SK-N-SH treated with all-trans-retinoic acid at 6 μM for 48 hours (cell line): ENCODE measurements around the gene GRAMD2B.

Source experiments
- ATAC-seq: fragments of 200-7000 bp; cut with Tn5 transposase; 3 replicates; pipeline ENCODE4 v1.9.1; 2020; ENCODE audit warnings: mild to moderate bottlenecking, moderate library complexity
- ARNTL ChIP-seq: fragments of 450-650 bp; formaldehyde crosslinking; IDR thresholded peaks from 2 replicates; pipeline ENCODE4 v1.5.0; 2020; ENCODE audit warnings: low read depth, mild to moderate bottlenecking, moderate library complexity, borderline replicate concordance
- BACH2 ChIP-seq: fragments of 250-450 bp; sonication (Bioruptor Pico); IDR thresholded peaks from 2 replicates; pipeline ENCODE4 v1.9.0; 2021; ENCODE audit warnings: mild to moderate bottlenecking, borderline replicate concordance
- CSDC2 ChIP-seq: fragments of 250-450 bp; sonication (Bioruptor Pico); IDR thresholded peaks from 2 replicates; pipeline ENCODE4 v1.5.0; 2020; ENCODE audit warnings: mild to moderate bottlenecking, moderate library complexity
- ESRRG ChIP-seq: fragments of 250-450 bp; sonication (Bioruptor Pico); IDR thresholded peaks from 2 replicates; pipeline ENCODE4 v1.6.1; 2021; ENCODE audit warnings: mild to moderate bottlenecking
- GLIS3 ChIP-seq: fragments of 250-450 bp; sonication (Bioruptor Pico); IDR thresholded peaks from 2 replicates; pipeline ENCODE4 v1.5.0; 2020; ENCODE audit warnings: mild to moderate bottlenecking, moderate library complexity
- ISL1 ChIP-seq: fragments of 250-450 bp; sonication (Bioruptor Pico); IDR thresholded peaks from 2 replicates; pipeline ENCODE4 v2.1.2; 2022; ENCODE audit warnings: mild to moderate bottlenecking, moderate library complexity
- OSR1 ChIP-seq: fragments of 250-450 bp; sonication (Bioruptor Pico); IDR thresholded peaks from 2 replicates; pipeline ENCODE4 v1.8.0; 2022; ENCODE audit warnings: moderate library complexity, mild to moderate bottlenecking, inconsistent platforms
- PPARA ChIP-seq: fragments of 250-450 bp; sonication (Bioruptor Pico); IDR thresholded peaks from 2 replicates; pipeline ENCODE4 v1.5.0; 2020; ENCODE audit warnings: mild to moderate bottlenecking, borderline replicate concordance
- RARB ChIP-seq: fragments of 250-450 bp; sonication (Bioruptor Pico); IDR thresholded peaks from 2 replicates; pipeline ENCODE4 v1.8.0; 2021; ENCODE audit warnings: mild to moderate bottlenecking, moderate library complexity
- SNAI2 ChIP-seq: fragments of 250-450 bp; sonication (Bioruptor Pico); IDR thresholded peaks from 2 replicates; pipeline ENCODE4 v1.5.0; 2020; ENCODE audit warnings: mild to moderate bottlenecking, moderate library complexity
- TCF4 ChIP-seq: fragments of 250-450 bp; sonication (Bioruptor Pico); IDR thresholded peaks from 2 replicates; pipeline ENCODE4 v1.8.0; 2021; ENCODE audit warnings: mild to moderate bottlenecking, moderate library complexity, borderline replicate concordance
- TOX ChIP-seq: fragments of 250-450 bp; sonication (Bioruptor Pico); IDR thresholded peaks from 2 replicates; pipeline ENCODE4 v1.8.0; 2021; ENCODE audit warnings: mild to moderate bottlenecking, moderate library complexity, borderline replicate concordance
- ZC3H10 ChIP-seq: fragments of 250-450 bp; sonication (Bioruptor Pico); IDR thresholded peaks from 2 replicates; pipeline ENCODE4 v1.5.1; 2021; ENCODE audit warnings: mild to moderate bottlenecking, moderate library complexity
- ZFP3 ChIP-seq: fragments of 250-450 bp; sonication (Bioruptor Pico); IDR thresholded peaks from 2 replicates; pipeline ENCODE4 v1.5.0; 2020; ENCODE audit warnings: mild to moderate bottlenecking, moderate library complexity
- ZNF565 ChIP-seq: fragments of 450-650 bp; formaldehyde crosslinking; conservative IDR thresholded peaks from 2 replicates; pipeline ENCODE4 v1.5.0; 2020; ENCODE audit warnings: low read depth, mild to moderate bottlenecking, moderate library complexity
- ZNF70 ChIP-seq: fragments of 450-650 bp; formaldehyde crosslinking; IDR thresholded peaks from 2 replicates; pipeline ENCODE4 v1.5.0; 2020; ENCODE audit warnings: mild to moderate bottlenecking, moderate library complexity
- ZNF8 ChIP-seq: fragments of 450-650 bp; formaldehyde crosslinking; IDR thresholded peaks from 2 replicates; pipeline ENCODE4 v1.5.0; 2020; ENCODE audit warnings: mild to moderate bottlenecking, moderate library complexity
- TF ChIP-seq, protein P1 (sequence below): fragments of 250-450 bp; sonication (Bioruptor Pico); IDR thresholded peaks from 2 replicates; pipeline ENCODE4 v1.8.0; 2020; ENCODE audit warnings: mild to moderate bottlenecking, moderate library complexity, borderline replicate concordance
- TF ChIP-seq, protein P2 (sequence below): fragments of 250-450 bp; sonication (Bioruptor Pico); IDR thresholded peaks from 2 replicates; pipeline ENCODE4 v1.8.0; 2021; ENCODE audit warnings: low read depth, mild to moderate bottlenecking, moderate library complexity, borderline replicate concordance
- TF ChIP-seq, protein P3 (sequence below): fragments of 250-450 bp; sonication (Bioruptor Pico); IDR thresholded peaks from 2 replicates; pipeline ENCODE4 v1.5.0; 2020; ENCODE audit warnings: mild to moderate bottlenecking, moderate library complexity
- TF ChIP-seq, protein P4 (sequence below): fragments of 250-450 bp; sonication (Bioruptor Pico); IDR thresholded peaks from 2 replicates; pipeline ENCODE4 v1.5.1; 2021; ENCODE audit warnings: mild to moderate bottlenecking, moderate library complexity
- TF ChIP-seq, protein P5 (sequence below): fragments of 250-450 bp; sonication (Bioruptor Pico); IDR thresholded peaks from 2 replicates; pipeline ENCODE4 v1.5.1; 2020; ENCODE audit warnings: low read depth, mild to moderate bottlenecking, moderate library complexity

The GRAMD2B gene

DNA sequence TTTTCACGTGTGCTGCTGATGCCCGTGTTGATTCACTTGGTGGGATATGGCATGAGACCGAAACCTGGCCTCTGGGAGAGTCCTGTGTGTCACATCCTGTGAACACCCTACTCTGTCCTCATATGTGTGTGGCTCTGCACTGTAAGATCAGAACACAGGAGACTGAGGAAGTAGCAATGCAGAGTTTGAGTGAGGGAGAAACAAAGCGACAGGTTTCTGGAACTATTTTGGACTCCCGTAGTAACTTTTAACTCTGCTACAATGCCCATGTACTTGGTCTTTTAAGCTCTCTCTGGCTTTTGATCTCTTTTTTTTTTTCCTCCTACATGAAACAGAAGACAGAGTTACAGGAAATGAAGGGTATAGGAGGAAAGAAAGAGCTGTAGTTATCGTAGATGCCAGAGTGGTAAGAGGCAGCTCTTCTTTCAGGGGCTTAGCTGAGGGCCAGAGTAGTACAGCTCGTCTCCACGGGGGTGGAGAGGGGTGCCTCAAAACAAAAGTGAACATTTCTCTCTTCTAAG is 26.6 kb downstream of the GRAMD2B start:
- TF ChIP-seq ESRRG (CRISPR knock-in tag) (no peak), ZNF565 (no peak), TCF4 (CRISPR knock-in tag) (no peak), ZFP3 (CRISPR knock-in tag) (no peak), OSR1 (no peak), SNAI2 (CRISPR knock-in tag) (no peak), ZNF70 (no peak), CSDC2 (CRISPR knock-in tag) (no peak), ZC3H10 (CRISPR knock-in tag) (no peak), RARB (no peak), BACH2 (CRISPR knock-in tag) (no peak), ARNTL (CRISPR knock-in tag) (no peak), ISL1 (CRISPR knock-in tag) (no peak), GLIS3 (no peak)
- TF ChIP-seq, protein P1, sequence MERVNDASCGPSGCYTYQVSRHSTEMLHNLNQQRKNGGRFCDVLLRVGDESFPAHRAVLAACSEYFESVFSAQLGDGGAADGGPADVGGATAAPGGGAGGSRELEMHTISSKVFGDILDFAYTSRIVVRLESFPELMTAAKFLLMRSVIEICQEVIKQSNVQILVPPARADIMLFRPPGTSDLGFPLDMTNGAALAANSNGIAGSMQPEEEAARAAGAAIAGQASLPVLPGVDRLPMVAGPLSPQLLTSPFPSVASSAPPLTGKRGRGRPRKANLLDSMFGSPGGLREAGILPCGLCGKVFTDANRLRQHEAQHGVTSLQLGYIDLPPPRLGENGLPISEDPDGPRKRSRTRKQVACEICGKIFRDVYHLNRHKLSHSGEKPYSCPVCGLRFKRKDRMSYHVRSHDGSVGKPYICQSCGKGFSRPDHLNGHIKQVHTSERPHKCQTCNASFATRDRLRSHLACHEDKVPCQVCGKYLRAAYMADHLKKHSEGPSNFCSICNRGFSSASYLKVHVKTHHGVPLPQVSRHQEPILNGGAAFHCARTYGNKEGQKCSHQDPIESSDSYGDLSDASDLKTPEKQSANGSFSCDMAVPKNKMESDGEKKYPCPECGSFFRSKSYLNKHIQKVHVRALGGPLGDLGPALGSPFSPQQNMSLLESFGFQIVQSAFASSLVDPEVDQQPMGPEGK (CRISPR knock-in tag), result no peak
- TF ChIP-seq, protein P2, sequence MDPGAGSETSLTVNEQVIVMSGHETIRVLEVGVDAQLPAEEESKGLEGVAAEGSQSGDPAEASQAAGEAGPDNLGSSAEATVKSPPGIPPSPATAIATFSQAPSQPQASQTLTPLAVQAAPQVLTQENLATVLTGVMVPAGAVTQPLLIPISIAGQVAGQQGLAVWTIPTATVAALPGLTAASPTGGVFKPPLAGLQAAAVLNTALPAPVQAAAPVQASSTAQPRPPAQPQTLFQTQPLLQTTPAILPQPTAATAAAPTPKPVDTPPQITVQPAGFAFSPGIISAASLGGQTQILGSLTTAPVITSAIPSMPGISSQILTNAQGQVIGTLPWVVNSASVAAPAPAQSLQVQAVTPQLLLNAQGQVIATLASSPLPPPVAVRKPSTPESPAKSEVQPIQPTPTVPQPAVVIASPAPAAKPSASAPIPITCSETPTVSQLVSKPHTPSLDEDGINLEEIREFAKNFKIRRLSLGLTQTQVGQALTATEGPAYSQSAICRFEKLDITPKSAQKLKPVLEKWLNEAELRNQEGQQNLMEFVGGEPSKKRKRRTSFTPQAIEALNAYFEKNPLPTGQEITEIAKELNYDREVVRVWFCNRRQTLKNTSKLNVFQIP (CRISPR knock-in tag), result no peak
- TF ChIP-seq, protein P3, sequence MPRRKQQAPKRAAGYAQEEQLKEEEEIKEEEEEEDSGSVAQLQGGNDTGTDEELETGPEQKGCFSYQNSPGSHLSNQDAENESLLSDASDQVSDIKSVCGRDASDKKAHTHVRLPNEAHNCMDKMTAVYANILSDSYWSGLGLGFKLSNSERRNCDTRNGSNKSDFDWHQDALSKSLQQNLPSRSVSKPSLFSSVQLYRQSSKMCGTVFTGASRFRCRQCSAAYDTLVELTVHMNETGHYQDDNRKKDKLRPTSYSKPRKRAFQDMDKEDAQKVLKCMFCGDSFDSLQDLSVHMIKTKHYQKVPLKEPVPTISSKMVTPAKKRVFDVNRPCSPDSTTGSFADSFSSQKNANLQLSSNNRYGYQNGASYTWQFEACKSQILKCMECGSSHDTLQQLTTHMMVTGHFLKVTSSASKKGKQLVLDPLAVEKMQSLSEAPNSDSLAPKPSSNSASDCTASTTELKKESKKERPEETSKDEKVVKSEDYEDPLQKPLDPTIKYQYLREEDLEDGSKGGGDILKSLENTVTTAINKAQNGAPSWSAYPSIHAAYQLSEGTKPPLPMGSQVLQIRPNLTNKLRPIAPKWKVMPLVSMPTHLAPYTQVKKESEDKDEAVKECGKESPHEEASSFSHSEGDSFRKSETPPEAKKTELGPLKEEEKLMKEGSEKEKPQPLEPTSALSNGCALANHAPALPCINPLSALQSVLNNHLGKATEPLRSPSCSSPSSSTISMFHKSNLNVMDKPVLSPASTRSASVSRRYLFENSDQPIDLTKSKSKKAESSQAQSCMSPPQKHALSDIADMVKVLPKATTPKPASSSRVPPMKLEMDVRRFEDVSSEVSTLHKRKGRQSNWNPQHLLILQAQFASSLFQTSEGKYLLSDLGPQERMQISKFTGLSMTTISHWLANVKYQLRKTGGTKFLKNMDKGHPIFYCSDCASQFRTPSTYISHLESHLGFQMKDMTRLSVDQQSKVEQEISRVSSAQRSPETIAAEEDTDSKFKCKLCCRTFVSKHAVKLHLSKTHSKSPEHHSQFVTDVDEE (CRISPR knock-in tag), result no peak
- TF ChIP-seq, protein P4, sequence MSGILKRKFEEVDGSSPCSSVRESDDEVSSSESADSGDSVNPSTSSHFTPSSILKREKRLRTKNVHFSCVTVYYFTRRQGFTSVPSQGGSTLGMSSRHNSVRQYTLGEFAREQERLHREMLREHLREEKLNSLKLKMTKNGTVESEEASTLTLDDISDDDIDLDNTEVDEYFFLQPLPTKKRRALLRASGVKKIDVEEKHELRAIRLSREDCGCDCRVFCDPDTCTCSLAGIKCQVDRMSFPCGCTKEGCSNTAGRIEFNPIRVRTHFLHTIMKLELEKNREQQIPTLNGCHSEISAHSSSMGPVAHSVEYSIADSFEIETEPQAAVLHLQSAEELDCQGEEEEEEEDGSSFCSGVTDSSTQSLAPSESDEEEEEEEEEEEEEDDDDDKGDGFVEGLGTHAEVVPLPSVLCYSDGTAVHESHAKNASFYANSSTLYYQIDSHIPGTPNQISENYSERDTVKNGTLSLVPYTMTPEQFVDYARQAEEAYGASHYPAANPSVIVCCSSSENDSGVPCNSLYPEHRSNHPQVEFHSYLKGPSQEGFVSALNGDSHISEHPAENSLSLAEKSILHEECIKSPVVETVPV (CRISPR knock-in tag), result no peak
- peak; percentile 33; the same call in 2 of the 3 replicates for ATAC-seq

DNA sequence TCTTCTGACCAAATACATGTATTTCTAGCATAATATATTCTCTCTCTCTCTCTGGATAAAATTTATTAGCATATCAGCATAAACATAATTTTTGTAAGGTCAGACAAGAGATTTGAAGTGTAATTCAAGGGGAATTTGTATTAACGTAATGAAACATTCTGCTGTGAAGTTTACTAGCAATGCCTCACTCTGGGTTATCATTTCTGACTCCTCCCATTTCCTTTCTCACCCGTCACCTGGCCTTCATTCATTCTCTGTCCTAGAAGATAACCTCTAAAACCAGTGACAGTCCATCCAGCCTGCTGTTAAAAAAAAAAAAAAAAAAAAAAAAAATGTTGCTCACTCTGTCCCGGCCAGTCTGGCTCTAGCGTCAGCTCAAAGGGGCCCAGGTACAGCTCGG is 27.1 kb downstream of the GRAMD2B start:
- ATAC-seq, result no peak
- no peak for TF ChIP-seq ZNF565
- no peak for TF ChIP-seq PPARA
- TF ChIP-seq, protein P1 (CRISPR knock-in tag), result no peak
- no peak for TF ChIP-seq TCF4 (CRISPR knock-in tag)
- TF ChIP-seq ISL1 (CRISPR knock-in tag), result no peak
- no peak for TF ChIP-seq ZC3H10 (CRISPR knock-in tag)
- TF ChIP-seq ARNTL (CRISPR knock-in tag), result no peak
- TF ChIP-seq TOX (CRISPR knock-in tag), result no peak
- TF ChIP-seq, protein P5, sequence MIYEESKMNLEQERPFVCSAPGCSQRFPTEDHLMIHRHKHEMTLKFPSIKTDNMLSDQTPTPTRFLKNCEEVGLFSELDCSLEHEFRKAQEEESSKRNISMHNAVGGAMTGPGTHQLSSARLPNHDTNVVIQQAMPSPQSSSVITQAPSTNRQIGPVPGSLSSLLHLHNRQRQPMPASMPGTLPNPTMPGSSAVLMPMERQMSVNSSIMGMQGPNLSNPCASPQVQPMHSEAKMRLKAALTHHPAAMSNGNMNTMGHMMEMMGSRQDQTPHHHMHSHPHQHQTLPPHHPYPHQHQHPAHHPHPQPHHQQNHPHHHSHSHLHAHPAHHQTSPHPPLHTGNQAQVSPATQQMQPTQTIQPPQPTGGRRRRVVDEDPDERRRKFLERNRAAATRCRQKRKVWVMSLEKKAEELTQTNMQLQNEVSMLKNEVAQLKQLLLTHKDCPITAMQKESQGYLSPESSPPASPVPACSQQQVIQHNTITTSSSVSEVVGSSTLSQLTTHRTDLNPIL, result no peak
- TF ChIP-seq, protein P3 (CRISPR knock-in tag), result no peak
- no peak for TF ChIP-seq ESRRG (CRISPR knock-in tag)
- TF ChIP-seq ZNF8 (CRISPR knock-in tag), result no peak
